Measurements from ENCODE around the gene DNAL1. TPM values are rescaled to one million over a fixed set of nuclear protein-coding genes. Genes with fewer than 3 reads are reported as not detected.

The DNAL1 gene
- total RNA-seq, 1 experiment from 2014 or later: 15.2 TPM

DNA sequence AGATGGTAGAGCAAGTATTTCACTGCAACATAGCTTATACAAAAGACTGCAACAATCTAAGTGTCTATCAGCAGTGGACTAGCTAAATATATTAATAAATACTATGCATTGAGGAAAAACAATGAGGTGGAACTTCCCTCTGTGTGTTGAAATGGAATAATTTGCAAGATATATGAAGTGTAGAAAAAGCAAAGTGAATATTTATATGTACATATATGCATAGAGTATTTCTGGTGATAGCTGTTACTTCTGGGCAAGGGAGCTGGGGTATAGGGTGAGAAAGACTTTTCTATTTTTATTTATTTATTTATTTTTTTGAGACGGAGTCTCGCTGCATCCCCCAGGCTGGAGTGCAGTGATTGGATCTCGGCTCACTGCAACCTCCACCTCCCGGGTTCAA, 33.9 kb downstream of the DNAL1 start:
- BruUV-seq (replicated peaks): no TSS peak
- intact Hi-C loops (cut with micrococcal nuclease; ENCODE audit: unreplicated experiment): no loop called here
- Mint-ChIP-seq H3K9me3 (ENCODE audit: low read depth, unreplicated experiment) (no peaks in the 10 kb centered on the region), H3K4me3 (ENCODE audit: low read depth, unreplicated experiment) (no peak overlapping the region), H3K4me1 (ENCODE audit: low read depth, unreplicated experiment) (no peaks in the 10 kb centered on the region), H3K27ac (ENCODE audit: unreplicated experiment) (no peak overlapping the region), H3K27me3 (ENCODE audit: unreplicated experiment) (no peaks in the 10 kb centered on the region), H3K36me3 (ENCODE audit: insufficient read depth, unreplicated experiment) (peaks cover 7% of the 10 kb centered on the region)
- CTCF ChIA-PET: no interaction called here
- TF ChIP-seq, protein P1, sequence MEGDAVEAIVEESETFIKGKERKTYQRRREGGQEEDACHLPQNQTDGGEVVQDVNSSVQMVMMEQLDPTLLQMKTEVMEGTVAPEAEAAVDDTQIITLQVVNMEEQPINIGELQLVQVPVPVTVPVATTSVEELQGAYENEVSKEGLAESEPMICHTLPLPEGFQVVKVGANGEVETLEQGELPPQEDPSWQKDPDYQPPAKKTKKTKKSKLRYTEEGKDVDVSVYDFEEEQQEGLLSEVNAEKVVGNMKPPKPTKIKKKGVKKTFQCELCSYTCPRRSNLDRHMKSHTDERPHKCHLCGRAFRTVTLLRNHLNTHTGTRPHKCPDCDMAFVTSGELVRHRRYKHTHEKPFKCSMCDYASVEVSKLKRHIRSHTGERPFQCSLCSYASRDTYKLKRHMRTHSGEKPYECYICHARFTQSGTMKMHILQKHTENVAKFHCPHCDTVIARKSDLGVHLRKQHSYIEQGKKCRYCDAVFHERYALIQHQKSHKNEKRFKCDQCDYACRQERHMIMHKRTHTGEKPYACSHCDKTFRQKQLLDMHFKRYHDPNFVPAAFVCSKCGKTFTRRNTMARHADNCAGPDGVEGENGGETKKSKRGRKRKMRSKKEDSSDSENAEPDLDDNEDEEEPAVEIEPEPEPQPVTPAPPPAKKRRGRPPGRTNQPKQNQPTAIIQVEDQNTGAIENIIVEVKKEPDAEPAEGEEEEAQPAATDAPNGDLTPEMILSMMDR (IDR thresholded peaks at IDR 0.05; ENCODE audit: unreplicated experiment): no peak
- DNase-seq: no peak

GRCh38 chr14:73680821-73681220, 36.0 kb downstream of the DNAL1 start:
- Mint-ChIP-seq H3K4me3 (ENCODE audit: low read depth, unreplicated experiment) (no peak overlapping the region), H3K36me3 (ENCODE audit: insufficient read depth, unreplicated experiment) (no peaks in the 10 kb centered on the region), H3K9me3 (ENCODE audit: low read depth, unreplicated experiment) (no peaks in the 10 kb centered on the region), H3K4me1 (ENCODE audit: low read depth, unreplicated experiment) (no peaks in the 10 kb centered on the region), H3K27me3 (ENCODE audit: unreplicated experiment) (no peaks in the 10 kb centered on the region), H3K27ac (ENCODE audit: unreplicated experiment) (no peak overlapping the region)
- CTCF ChIA-PET: interaction anchor here (0.6 kb wide), 1 partner anchor 270 kb away, joined by 3 read pairs; no protein-coding TSS in a partner anchor
- intact Hi-C loops (cut with micrococcal nuclease; ENCODE audit: unreplicated experiment): no loop called here
- BruUV-seq (replicated peaks): no TSS peak
- TF ChIP-seq, protein P1 (IDR thresholded peaks at IDR 0.05; ENCODE audit: unreplicated experiment): no peak
- no peak for DNase-seq

DNA sequence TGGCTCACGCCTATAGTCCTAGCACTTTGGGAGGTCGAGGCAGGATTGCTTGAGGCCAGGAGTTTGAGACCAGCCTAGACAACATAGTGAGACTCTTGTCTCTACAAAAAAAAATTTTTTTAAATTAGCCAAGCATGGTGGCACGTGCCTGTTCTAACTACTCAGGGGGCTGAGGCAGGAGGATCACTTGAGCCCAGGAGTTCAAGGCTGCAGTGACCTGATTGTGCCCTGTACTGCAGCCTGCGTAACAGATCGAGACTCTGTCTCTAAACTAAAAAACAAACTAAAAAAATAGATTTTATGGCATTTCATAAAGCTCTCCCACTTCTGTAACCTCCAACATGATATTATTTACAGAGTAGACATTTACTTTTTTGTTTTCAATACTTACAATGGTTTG, 39.8 kb downstream of the DNAL1 start:
- intact Hi-C loops (cut with micrococcal nuclease; ENCODE audit: unreplicated experiment): no loop called here
- no peaks in the 10 kb centered on the region for H3K27me3 Mint-ChIP-seq (ENCODE audit: unreplicated experiment)

GRCh38 chr14:73685328-73685727, 40.5 kb downstream of the DNAL1 start:
- no peaks in the 10 kb centered on the region for H3K27me3 Mint-ChIP-seq (ENCODE audit: unreplicated experiment)
- BruUV-seq (replicated peaks): no TSS peak
- CTCF ChIA-PET: interaction anchor here (0.6 kb wide), 1 partner anchor 42 kb away, joined by 4 read pairs; no protein-coding TSS in a partner anchor
- H3K4me3 Mint-ChIP-seq (ENCODE audit: low read depth, unreplicated experiment): no peak overlapping the region
- intact Hi-C loops (cut with micrococcal nuclease; ENCODE audit: unreplicated experiment): no loop called here
- TF ChIP-seq, protein P1 (IDR thresholded peaks at IDR 0.05; ENCODE audit: unreplicated experiment): no peak
- DNase-seq: no peak
- H3K27ac Mint-ChIP-seq (ENCODE audit: unreplicated experiment): no peak overlapping the region
- no peaks in the 10 kb centered on the region for H3K36me3 Mint-ChIP-seq (ENCODE audit: insufficient read depth, unreplicated experiment)
- no peaks in the 10 kb centered on the region for H3K9me3 Mint-ChIP-seq (ENCODE audit: low read depth, unreplicated experiment)
- no peaks in the 10 kb centered on the region for H3K4me1 Mint-ChIP-seq (ENCODE audit: low read depth, unreplicated experiment)

More for the DNA sequence above, 39.8 kb downstream of the DNAL1 start:
- BruUV-seq (replicated peaks): no TSS peak
- Mint-ChIP-seq H3K36me3 (ENCODE audit: insufficient read depth, unreplicated experiment) (no peaks in the 10 kb centered on the region), H3K4me1 (ENCODE audit: low read depth, unreplicated experiment) (no peaks in the 10 kb centered on the region), H3K27ac (ENCODE audit: unreplicated experiment) (no peak overlapping the region), H3K4me3 (ENCODE audit: low read depth, unreplicated experiment) (no peak overlapping the region), H3K9me3 (ENCODE audit: low read depth, unreplicated experiment) (no peaks in the 10 kb centered on the region)
- CTCF ChIA-PET: no interaction called here
- no peak for DNase-seq
- TF ChIP-seq, protein P1 (IDR thresholded peaks at IDR 0.05; ENCODE audit: unreplicated experiment): no peak

Data from Calu3 (cell line).